Neural cell (in vitro differentiated cells): Measurements from ENCODE around the gene SYNPO2. TPM values are rescaled to one million over a fixed set of nuclear protein-coding genes. Genes with fewer than 3 reads are reported as not detected.

Experiments
- H2AFZ ChIP-seq: fragments of 200-600, 300-800 bp; sonication (generic), shearing (Covaris generic); 2 replicates; pipeline ENCODE4 v1.6.0; 2014; ENCODE audit warnings: low read depth, mild to moderate bottlenecking, antibody characterized with exemption, low read length, moderate library complexity
- H3F3A ChIP-seq: fragments of 200-600 bp; shearing (Covaris generic); 2 replicates; pipeline ENCODE4 v1.6.1; 2016; ENCODE audit warnings: mild to moderate bottlenecking, moderate library complexity, mixed read lengths, antibody characterized with exemption, low read length; ENCODE audit not compliant: insufficient read depth, poor library complexity, severe bottlenecking
- H3K27ac ChIP-seq: fragments of 200-600, 300-800 bp; sonication (generic), shearing (Covaris generic); 2 replicates; pipeline ENCODE4 v1.5.1; 2014; ENCODE audit warnings: mild to moderate bottlenecking, low read length, moderate library complexity
- H3K27me3 ChIP-seq: fragments of 300-800, 200-600 bp; sonication (generic), shearing (Covaris generic); 2 replicates; pipeline ENCODE4 v1.6.0; 2014; ENCODE audit warnings: mild to moderate bottlenecking, low read depth, low read length, moderate library complexity; ENCODE audit not compliant: insufficient read depth
- H3K36me3 ChIP-seq: fragments of 300-800, 200-600 bp; sonication (generic), shearing (Covaris generic); 2 replicates; pipeline ENCODE4 v1.5.1; 2014; ENCODE audit warnings: mild to moderate bottlenecking, antibody characterized with exemption, low read length, moderate library complexity; ENCODE audit not compliant: insufficient read depth
- H3K4me2 ChIP-seq: fragments of 300-800, 200-600 bp; sonication (generic), shearing (Covaris generic); 2 replicates; pipeline ENCODE4 v1.6.0; 2014; ENCODE audit warnings: mild to moderate bottlenecking, low read length
- H3K4me3 ChIP-seq: fragments of 300-800, 200-600 bp; sonication (generic), shearing (Covaris generic); 2 replicates; pipeline ENCODE4 v1.5.1; 2014; ENCODE audit warnings: mild to moderate bottlenecking, low read length, moderate library complexity
- H3K79me2 ChIP-seq: fragments of 200-600 bp; shearing (Covaris generic); replicated peaks from 2 replicates; pipeline ENCODE4 v1.6.0; 2014; ENCODE audit warnings: mild to moderate bottlenecking, low read length, moderate library complexity; ENCODE audit not compliant: insufficient read depth
- H3K9ac ChIP-seq: fragments of 300-800, 200-600 bp; sonication (generic), shearing (Covaris generic); 2 replicates; pipeline ENCODE4 v1.6.1; 2016; ENCODE audit warnings: mild to moderate bottlenecking, low read length, mixed read lengths
- H3K9me2 ChIP-seq: fragments of 200-600 bp; shearing (Covaris generic); 2 replicates; pipeline ENCODE4 v1.6.1; 2016; ENCODE audit warnings: mild to moderate bottlenecking, low read length, mixed read lengths; ENCODE audit not compliant: insufficient read depth
- H3K9me3 ChIP-seq: fragments of 200-600, 300-800 bp; sonication (generic), shearing (Covaris generic); 2 replicates; pipeline ENCODE4 v1.6.1; 2016; ENCODE audit warnings: mild to moderate bottlenecking, mixed run types, low read length, moderate library complexity, mixed read lengths
- H4K20me1 ChIP-seq: fragments of 200-600 bp; shearing (Covaris generic); 2 replicates; pipeline ENCODE4 v1.6.1; 2016; ENCODE audit warnings: mild to moderate bottlenecking, mixed run types; ENCODE audit not compliant: insufficient read depth
- CTCF ChIP-seq: fragments of 450-650 bp; IDR thresholded peaks from 2 replicates; pipeline ENCODE4 v1.5.1; 2014; ENCODE audit warnings: antibody characterized with exemption, mild to moderate bottlenecking, moderate library complexity; ENCODE audit not compliant: poor library complexity, severe bottlenecking
- EP300 ChIP-seq: fragments of 450-650 bp; conservative IDR thresholded peaks from 2 replicates; pipeline ENCODE4 v1.6.1; 2014; ENCODE audit warnings: antibody characterized with exemption, mild to moderate bottlenecking, moderate library complexity; ENCODE audit not compliant: poor library complexity, severe bottlenecking
- EZH2 ChIP-seq: fragments of 200-600, 300-800 bp; shearing (Covaris generic), sonication (generic); IDR thresholded peaks from 2 replicates; pipeline ENCODE4 v1.6.1; 2014; ENCODE audit warnings: antibody characterized with exemption, low read length, borderline replicate concordance, mild to moderate bottlenecking; ENCODE audit not compliant: insufficient read depth, poor library complexity, severe bottlenecking
- MXI1 ChIP-seq: fragments of 450-650 bp; conservative IDR thresholded peaks from 2 replicates; pipeline ENCODE4 v1.6.1; 2014; ENCODE audit warnings: antibody characterized with exemption, mild to moderate bottlenecking; ENCODE audit not compliant: poor library complexity, severe bottlenecking
- POLR2AphosphoS5 ChIP-seq: IDR thresholded peaks from 2 replicates; pipeline ENCODE4 v1.6.1; 2012
- RAD21 ChIP-seq: fragments of 450-650 bp; conservative IDR thresholded peaks from 2 replicates; pipeline ENCODE4 v1.6.1; 2014; ENCODE audit warnings: antibody characterized with exemption, mild to moderate bottlenecking, moderate library complexity
- REST ChIP-seq: IDR thresholded peaks from 2 replicates; pipeline ENCODE4 v1.6.1; 2012; ENCODE audit warnings: borderline replicate concordance
- SMC3 ChIP-seq: fragments of 450-650 bp; conservative IDR thresholded peaks from 2 replicates; pipeline ENCODE4 v1.6.1; 2014; ENCODE audit warnings: antibody characterized with exemption, mild to moderate bottlenecking, moderate library complexity; ENCODE audit not compliant: poor library complexity
- TAF1 ChIP-seq: IDR thresholded peaks from 2 replicates; pipeline ENCODE4 v1.6.1; 2012; ENCODE audit warnings: low read depth
- polyA plus RNA-seq: library from polyadenylated mRNA; depleted of rRNA; stranded (reverse); fragments of >200 nt; gene quantifications from 2 replicates; pipeline ENCODE4 v1.2.3, GENCODE V29; 2014

SYNPO2 gene
- polyA plus RNA-seq, 1 donor from 2014 or later = 0.14 TPM

GRCh38 chr4:118850488-118851173 lies 38.0 kb upstream of the SYNPO2 start:
- H4K20me1 ChIP-seq = no peaks in the 10 kb centered on the region
- H3K4me2 ChIP-seq = no peak overlapping the region
- no peak overlapping the region for H2AFZ ChIP-seq
- no peak overlapping the region for H3K4me3 ChIP-seq
- TF ChIP-seq EP300 (no peak), SMC3 (no peak), RAD21 (no peak), REST (no peak)
- H3K9me3 ChIP-seq = no peaks in the 10 kb centered on the region
- H3F3A ChIP-seq = no peaks in the 10 kb centered on the region
- H3K9me2 ChIP-seq = no peaks in the 10 kb centered on the region
- H3K9ac ChIP-seq = no peak overlapping the region
- H3K27ac ChIP-seq = no peak overlapping the region
- no peaks in the 10 kb centered on the region for H3K36me3 ChIP-seq
- no peaks in the 10 kb centered on the region for H3K27me3 ChIP-seq
- no peaks in the 10 kb centered on the region for H3K79me2 ChIP-seq

- Histone ChIP-seq H4K20me1 (no peaks in the 10 kb centered on the region), H3F3A (no peaks in the 10 kb centered on the region), H3K4me2 (no peak overlapping the region), H2AFZ (no peak overlapping the region), H3K9ac (no peak overlapping the region), H3K9me2 (no peaks in the 10 kb centered on the region), H3K9me3 (no peaks in the 10 kb centered on the region), H3K27me3 (no peaks in the 10 kb centered on the region), H3K36me3 (no peaks in the 10 kb centered on the region), H3K27ac (no peak overlapping the region), H3K79me2 (no peaks in the 10 kb centered on the region), H3K4me3 (no peak overlapping the region)
- TF ChIP-seq CTCF (no peak), EZH2 (no peak), TAF1 (no peak)
These were observed 30.9 kb upstream of the SYNPO2 start for GRCh38 chr4:118857760-118858159.

- no peaks in the 10 kb centered on the region for H4K20me1 ChIP-seq
- H3K27ac ChIP-seq = no peak overlapping the region
- H3K9ac ChIP-seq = no peak overlapping the region
- no peaks in the 10 kb centered on the region for H3K79me2 ChIP-seq
- no peaks in the 10 kb centered on the region for H3K36me3 ChIP-seq
- TF ChIP-seq TAF1 = no peak
- no peak for TF ChIP-seq MXI1
- no peak for TF ChIP-seq CTCF
- no peak for TF ChIP-seq RAD21
- no peak for TF ChIP-seq POLR2AphosphoS5
- TF ChIP-seq REST = no peak
- TF ChIP-seq SMC3 = no peak
- TF ChIP-seq EZH2 = no peak
- TF ChIP-seq EP300 = no peak
- no peaks in the 10 kb centered on the region for H3K9me3 ChIP-seq
- H3K4me3 ChIP-seq = no peak overlapping the region
- no peak overlapping the region for H3K4me2 ChIP-seq
- H3K9me2 ChIP-seq = no peaks in the 10 kb centered on the region
- no peaks in the 10 kb centered on the region for H3K27me3 ChIP-seq
- H3F3A ChIP-seq = no peaks in the 10 kb centered on the region
- no peak overlapping the region for H2AFZ ChIP-seq
These were observed 29.9 kb upstream of the SYNPO2 start for GRCh38 chr4:118858779-118859178.
